Measurements from ENCODE around the gene DENND1A. TPM values are rescaled to one million over a fixed set of nuclear protein-coding genes. Genes with fewer than 3 reads are reported as not detected.
"Not testable (repeated sequence)": the region's sequence is repeated elsewhere in the genome, so short reads cannot be mapped to it uniquely, and the experiment has no call there.

Gene DENND1A
- total and polyA plus RNA-seq, 12 donors, result 7.3 to 36.7 (median 19.6) TPM

DNA sequence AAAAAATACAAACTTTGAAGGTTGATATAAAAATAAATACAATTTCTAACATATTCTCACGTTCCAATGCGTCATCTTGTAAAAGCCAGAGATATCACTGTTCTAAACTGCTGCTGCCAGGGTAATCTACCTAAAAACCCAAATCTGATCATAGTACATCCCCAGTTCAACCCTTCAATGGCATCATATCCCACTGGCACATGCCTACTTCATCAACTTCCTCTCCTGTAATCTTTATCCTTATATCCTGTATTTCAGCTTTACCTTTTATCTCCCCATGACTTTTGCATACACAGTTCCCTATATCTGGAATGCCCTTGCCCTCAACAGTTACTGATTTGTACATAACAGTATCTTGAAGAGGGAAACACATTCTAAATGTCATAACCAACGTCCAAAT, 7.5 kb downstream of the DENND1A start:
- WGBS, 4 donors, result 78 to 84% (median 82%) methylated on average over 3 of the region's 3 CpGs
- H3K4me3 ChIP-seq, result no peak overlapping the region
- no peak for DNase-seq

DNA sequence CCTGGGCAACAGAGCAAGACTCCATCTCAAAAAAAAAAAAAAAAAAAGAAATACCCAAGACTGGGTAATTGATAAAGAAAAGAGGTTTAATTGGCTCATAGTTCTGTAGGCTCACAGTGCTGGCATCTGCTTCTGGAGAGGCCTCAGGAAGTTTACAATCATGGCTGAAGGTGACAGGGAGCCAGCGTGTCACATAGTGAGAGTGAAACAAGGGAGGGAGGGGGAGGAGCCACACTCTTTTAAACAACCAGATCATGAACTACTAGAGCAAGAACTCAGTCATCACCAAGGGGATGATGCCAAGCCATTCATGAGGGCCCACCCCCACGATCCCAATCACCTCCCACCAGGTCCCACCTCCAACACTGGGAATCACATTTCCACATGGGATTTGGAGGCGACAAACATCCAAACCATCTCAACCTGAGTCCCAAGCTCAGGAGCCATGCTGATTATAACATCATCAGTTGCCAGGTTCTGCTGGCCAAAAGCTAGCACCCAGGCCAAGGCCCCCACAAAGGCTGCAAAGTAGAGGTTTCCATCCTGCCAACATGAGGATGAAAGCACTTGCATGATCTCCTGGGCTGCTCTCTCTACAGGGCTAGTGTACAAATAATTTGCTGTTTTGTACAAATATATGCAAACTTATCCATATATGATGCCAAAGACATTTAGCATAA, 15.3 kb downstream of the DENND1A start:
- Histone ChIP-seq H3K9me3 (replicated peaks in 1 of 3) (no peaks in the 10 kb centered on the region), H3K27ac (no peak overlapping the region), H3K36me3 (replicated peaks in 1 of 2) (no peaks in the 10 kb centered on the region), H3K4me1 (replicated peaks in 1 of 2) (no peaks in the 10 kb centered on the region), H3K27me3 (no peaks in the 10 kb centered on the region), H3K4me3 (no peak overlapping the region)
- no peak for DNase-seq
- intact Hi-C loops (cut with DNase I), result no loop called here
- TF ChIP-seq, protein P1, sequence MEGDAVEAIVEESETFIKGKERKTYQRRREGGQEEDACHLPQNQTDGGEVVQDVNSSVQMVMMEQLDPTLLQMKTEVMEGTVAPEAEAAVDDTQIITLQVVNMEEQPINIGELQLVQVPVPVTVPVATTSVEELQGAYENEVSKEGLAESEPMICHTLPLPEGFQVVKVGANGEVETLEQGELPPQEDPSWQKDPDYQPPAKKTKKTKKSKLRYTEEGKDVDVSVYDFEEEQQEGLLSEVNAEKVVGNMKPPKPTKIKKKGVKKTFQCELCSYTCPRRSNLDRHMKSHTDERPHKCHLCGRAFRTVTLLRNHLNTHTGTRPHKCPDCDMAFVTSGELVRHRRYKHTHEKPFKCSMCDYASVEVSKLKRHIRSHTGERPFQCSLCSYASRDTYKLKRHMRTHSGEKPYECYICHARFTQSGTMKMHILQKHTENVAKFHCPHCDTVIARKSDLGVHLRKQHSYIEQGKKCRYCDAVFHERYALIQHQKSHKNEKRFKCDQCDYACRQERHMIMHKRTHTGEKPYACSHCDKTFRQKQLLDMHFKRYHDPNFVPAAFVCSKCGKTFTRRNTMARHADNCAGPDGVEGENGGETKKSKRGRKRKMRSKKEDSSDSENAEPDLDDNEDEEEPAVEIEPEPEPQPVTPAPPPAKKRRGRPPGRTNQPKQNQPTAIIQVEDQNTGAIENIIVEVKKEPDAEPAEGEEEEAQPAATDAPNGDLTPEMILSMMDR (IDR thresholded peaks at IDR 0.05), result no peak
- TF ChIP-seq POLR2A (IDR thresholded peaks at IDR 0.05), result no peak
- WGBS, 4 donors, result 87 to 97% (median 94%) methylated on average over 3 of the region's 3 CpGs

More for the DNA sequence above, 7.5 kb downstream of the DENND1A start:
- Histone ChIP-seq H3K27me3 (no peaks in the 10 kb centered on the region), H3K4me1 (replicated peaks in 1 of 2) (peaks cover 0 to 10% of the 10 kb centered on the region in 2 donors), H3K9me3 (replicated peaks in 1 of 3) (no peaks in the 10 kb centered on the region), H3K27ac (no peak overlapping the region), H3K36me3 (replicated peaks in 1 of 2) (no peaks in the 10 kb centered on the region)
- no peak for TF ChIP-seq POLR2A (IDR thresholded peaks at IDR 0.05)
- TF ChIP-seq, protein P1 (IDR thresholded peaks at IDR 0.05), result no peak
- intact Hi-C loops (cut with DNase I), result no loop called here

DNA sequence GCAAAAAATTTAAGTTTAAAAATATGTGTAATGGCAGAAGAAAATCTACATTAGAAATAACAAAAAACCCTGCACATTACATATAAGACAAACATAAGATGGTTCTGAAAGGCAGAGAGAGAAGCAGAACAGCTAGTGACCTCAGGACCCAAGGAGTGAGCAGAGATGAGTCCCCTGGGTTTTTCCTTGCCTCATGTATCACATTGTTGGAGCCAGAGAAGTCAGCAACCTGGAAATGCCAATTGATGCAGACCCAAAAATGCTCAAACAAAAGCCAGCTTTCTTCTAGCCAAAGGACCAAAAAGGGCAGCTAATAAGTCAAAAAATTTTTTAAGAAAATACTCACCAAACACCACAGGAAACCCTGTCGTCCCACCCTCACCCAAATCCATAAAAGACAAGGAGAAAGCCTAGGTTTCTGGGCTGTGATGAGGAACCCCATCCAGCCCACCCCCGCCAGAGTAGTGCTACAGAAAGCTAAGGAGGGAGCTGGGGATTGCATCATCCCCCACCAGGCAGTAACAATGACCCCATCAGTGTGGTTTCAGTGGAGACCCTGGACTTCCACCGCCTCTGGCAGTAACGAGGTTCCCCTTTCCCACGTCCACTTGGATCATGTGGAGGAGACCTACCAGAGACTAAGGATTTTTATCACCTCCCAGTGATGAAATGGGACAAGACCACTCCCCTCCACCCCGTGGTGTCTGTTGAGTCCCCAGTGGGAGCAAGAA, 17.6 kb downstream of the DENND1A start:
- H3K9me3 ChIP-seq (replicated peaks in 1 of 3), result no peaks in the 10 kb centered on the region
- no peaks in the 10 kb centered on the region for H3K27me3 ChIP-seq
- H3K27ac ChIP-seq, result no peak overlapping the region
- DNase-seq, result no peak
- no peak overlapping the region for H3K4me3 ChIP-seq
- 82 to 95% (median 88%) methylated on average over 4 to 6 of the region's 6 CpGs for WGBS, 4 donors
- H3K36me3 ChIP-seq (replicated peaks in 1 of 2), result no peaks in the 10 kb centered on the region
- no peaks in the 10 kb centered on the region for H3K4me1 ChIP-seq (replicated peaks in 1 of 2)
- TF ChIP-seq POLR2A (IDR thresholded peaks at IDR 0.05), result no peak
- TF ChIP-seq, protein P1 (IDR thresholded peaks at IDR 0.05), result no peak
- intact Hi-C loops (cut with DNase I), result no loop called here

DNA sequence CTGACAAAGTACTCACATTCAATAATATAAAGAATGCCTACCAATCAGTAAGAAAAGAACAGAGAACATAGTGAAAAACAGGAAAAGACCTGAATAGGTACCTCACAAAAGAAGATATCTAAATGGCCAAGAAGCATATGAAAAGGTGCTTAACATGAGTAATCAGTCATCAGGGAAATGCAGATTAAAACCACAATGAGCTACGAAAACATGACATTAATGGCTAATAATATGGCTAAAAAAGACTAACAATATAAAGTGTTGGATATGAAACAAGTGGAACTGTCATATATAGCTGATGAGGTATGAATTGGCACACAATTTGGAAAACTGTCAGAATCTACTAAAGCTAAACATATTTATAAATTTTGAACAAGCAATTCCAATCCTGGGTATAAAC, 18.9 kb downstream of the DENND1A start:
- Histone ChIP-seq H3K4me3 (no peak overlapping the region), H3K27ac (no peak overlapping the region), H3K4me1 (replicated peaks in 1 of 2) (no peaks in the 10 kb centered on the region), H3K27me3 (no peaks in the 10 kb centered on the region), H3K9me3 (replicated peaks in 1 of 3) (no peaks in the 10 kb centered on the region), H3K36me3 (replicated peaks in 1 of 2) (no peaks in the 10 kb centered on the region)
- intact Hi-C loops (cut with DNase I), result no loop called here
- no peak for TF ChIP-seq POLR2A (IDR thresholded peaks at IDR 0.05)
- TF ChIP-seq, protein P1 (IDR thresholded peaks at IDR 0.05), result no peak
- WGBS, 4 donors, result 94 to 100% (median 97%) methylated on average over 1 of the region's 1 CpG
- DNase-seq, result no peak

DNA sequence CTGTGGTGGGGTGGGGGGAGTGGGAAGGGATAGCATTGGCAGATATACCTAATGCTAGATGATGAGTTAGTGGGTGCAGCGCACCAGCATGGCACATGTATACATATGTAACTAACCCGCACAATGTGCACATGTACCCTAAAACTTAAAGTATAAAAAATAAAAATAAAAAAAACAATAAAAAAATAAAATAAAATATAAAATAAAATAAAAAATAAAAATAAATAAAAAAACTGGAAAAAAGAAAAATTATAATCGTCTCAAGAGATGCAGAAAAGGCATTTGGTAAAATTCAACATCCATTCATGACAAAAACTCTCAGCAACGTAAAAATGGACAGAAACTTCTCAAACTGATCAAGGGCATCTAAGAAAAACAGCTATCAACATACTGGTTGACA, 20.7 kb downstream of the DENND1A start:
- DNase-seq; H3K4me3 ChIP-seq; intact Hi-C loops (cut with DNase I); H3K27me3 ChIP-seq; H3K36me3 ChIP-seq (replicated peaks in 1 of 2); H3K9me3 ChIP-seq (replicated peaks in 1 of 3); H3K4me1 ChIP-seq (replicated peaks in 1 of 2); H3K27ac ChIP-seq: not testable (repeated sequence)
- 93 to 100% (median 98%) methylated on average over 4 of the region's 4 CpGs for WGBS, 4 donors

DNA sequence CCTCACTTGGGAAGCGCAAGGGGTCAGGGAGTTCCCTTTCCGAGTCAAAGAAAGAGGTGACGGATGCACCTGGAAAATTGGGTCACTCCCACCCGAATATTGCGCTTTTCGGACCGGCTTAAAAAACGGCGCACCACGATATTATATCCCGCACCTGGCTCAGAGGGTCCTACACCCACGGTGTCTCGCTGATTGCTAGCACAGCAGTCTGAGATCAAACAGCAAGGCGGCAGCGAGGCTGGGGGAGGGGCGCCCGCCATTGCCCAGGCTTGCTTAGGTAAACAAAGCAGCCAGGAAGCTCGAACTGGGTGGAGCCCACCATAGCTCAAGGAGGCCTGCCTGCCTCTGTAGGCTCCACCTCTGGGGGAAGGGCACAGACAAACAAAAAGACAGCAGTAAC, 26.4 kb downstream of the DENND1A start:
- H3K4me3 ChIP-seq; H3K9me3 ChIP-seq (replicated peaks in 1 of 3); DNase-seq; H3K27ac ChIP-seq; H3K27me3 ChIP-seq; intact Hi-C loops (cut with DNase I); H3K36me3 ChIP-seq (replicated peaks in 1 of 2); H3K4me1 ChIP-seq (replicated peaks in 1 of 2): not testable (repeated sequence)
- 95 to 98% (median 97%) methylated on average over 15 to 18 of the region's 18 CpGs for WGBS, 4 donors

Measured in adrenal gland (tissue), 12 donors.